ENCODE results near the gene KLHL35. TPM values are rescaled to one million over a fixed set of nuclear protein-coding genes. Genes with fewer than 3 reads are reported as not detected.

The KLHL35 gene
- total RNA-seq, 1 donor from 2014 or later = not detected

GRCh38 chr11:75479597-75480145 lies 46.7 kb upstream of the KLHL35 start:
- Histone ChIP-seq H3K27ac (no peak overlapping the region), H3K27me3 (no peaks in the 10 kb centered on the region), H3K36me3 (no peaks in the 10 kb centered on the region), H3K4me1 (peaks cover 17% of the 10 kb centered on the region), H3K4me3 (no peak overlapping the region), H3K9me3 (no peaks in the 10 kb centered on the region)
- intact Hi-C loops (cut with DNase I) = no loop called here
- no peak for DNase-seq (ENCODE audit: extremely low spot score in 2 of 2)
- TF ChIP-seq POLR2AphosphoS5 (IDR thresholded peaks at IDR 0.05; ENCODE audit: insufficient read depth in 1 of 2, low read depth in 1 of 2) (no peak), POLR2A (IDR thresholded peaks at IDR 0.05) (no peak), CTCF (IDR thresholded peaks at IDR 0.05) (no peak)

GRCh38 chr11:75478783-75479596 lies 46.0 kb upstream of the KLHL35 start:
- TF ChIP-seq POLR2A (IDR thresholded peaks at IDR 0.05) = no peak
- TF ChIP-seq POLR2AphosphoS5 (IDR thresholded peaks at IDR 0.05; ENCODE audit: insufficient read depth in 1 of 2, low read depth in 1 of 2) = no peak
- TF ChIP-seq CTCF (IDR thresholded peaks at IDR 0.05) = no peak
- intact Hi-C loops (cut with DNase I) = no loop called here
- peaks cover 24% of the 10 kb centered on the region for H3K4me1 ChIP-seq
- DNase-seq (ENCODE audit: extremely low spot score in 2 of 2) = no peak
- no peaks in the 10 kb centered on the region for H3K27me3 ChIP-seq
- no peaks in the 10 kb centered on the region for H3K36me3 ChIP-seq
- no peak overlapping the region for H3K27ac ChIP-seq
- no peaks in the 10 kb centered on the region for H3K9me3 ChIP-seq
- H3K4me3 ChIP-seq = no peak overlapping the region

- intact Hi-C loops (cut with DNase I) = no loop called here
- Histone ChIP-seq H3K9me3 (no peaks in the 10 kb centered on the region), H3K27me3 (no peaks in the 10 kb centered on the region), H3K36me3 (no peaks in the 10 kb centered on the region), H3K4me1 (peaks cover 24% of the 10 kb centered on the region), H3K27ac (no peak overlapping the region), H3K4me3 (no peak overlapping the region)
- no peak for TF ChIP-seq CTCF (IDR thresholded peaks at IDR 0.05)
- TF ChIP-seq POLR2AphosphoS5 (IDR thresholded peaks at IDR 0.05; ENCODE audit: insufficient read depth in 1 of 2, low read depth in 1 of 2) = no peak
- TF ChIP-seq POLR2A (IDR thresholded peaks at IDR 0.05) = no peak
- DNase-seq (ENCODE audit: extremely low spot score in 2 of 2) = no peak
Measured at GRCh38 chr11:75477614-75477935, 44.6 kb upstream of the KLHL35 start.

- no peak for DNase-seq (ENCODE audit: extremely low spot score in 2 of 2)
- Histone ChIP-seq H3K27ac (no peak overlapping the region), H3K36me3 (no peaks in the 10 kb centered on the region), H3K9me3 (no peaks in the 10 kb centered on the region), H3K4me3 (no peak overlapping the region), H3K4me1 (peaks cover 24% of the 10 kb centered on the region), H3K27me3 (no peaks in the 10 kb centered on the region)
- intact Hi-C loops (cut with DNase I) = no loop called here
- no peak for TF ChIP-seq POLR2AphosphoS5 (IDR thresholded peaks at IDR 0.05; ENCODE audit: insufficient read depth in 1 of 2, low read depth in 1 of 2)
- no peak for TF ChIP-seq CTCF (IDR thresholded peaks at IDR 0.05)
- no peak for TF ChIP-seq POLR2A (IDR thresholded peaks at IDR 0.05)
Measured at GRCh38 chr11:75476739-75477613, 44.0 kb upstream of the KLHL35 start.

Data from vagina (tissue), 2 donors.